ENCODE data around the gene NRCAM.

DNA sequence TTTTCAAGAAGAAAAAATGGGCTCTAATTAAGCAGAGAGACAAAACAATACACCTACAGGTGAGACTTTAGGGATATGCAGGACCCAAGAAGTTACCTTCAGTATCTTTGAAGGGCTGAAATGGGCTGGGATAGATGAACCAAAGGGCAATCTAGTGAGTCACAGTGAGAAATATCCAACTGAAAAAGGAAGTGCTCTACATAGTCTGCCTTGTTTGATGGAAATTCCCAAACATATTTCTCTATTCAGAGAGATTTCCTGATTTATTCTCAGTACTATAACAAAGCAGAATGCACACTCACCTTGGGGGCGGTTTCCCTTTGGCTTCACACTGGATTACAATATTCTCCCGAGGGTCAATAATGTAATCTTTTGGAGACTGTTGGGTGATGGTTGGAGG, 222.0 kb downstream of the NRCAM start:
- TF ChIP-seq, protein P1, sequence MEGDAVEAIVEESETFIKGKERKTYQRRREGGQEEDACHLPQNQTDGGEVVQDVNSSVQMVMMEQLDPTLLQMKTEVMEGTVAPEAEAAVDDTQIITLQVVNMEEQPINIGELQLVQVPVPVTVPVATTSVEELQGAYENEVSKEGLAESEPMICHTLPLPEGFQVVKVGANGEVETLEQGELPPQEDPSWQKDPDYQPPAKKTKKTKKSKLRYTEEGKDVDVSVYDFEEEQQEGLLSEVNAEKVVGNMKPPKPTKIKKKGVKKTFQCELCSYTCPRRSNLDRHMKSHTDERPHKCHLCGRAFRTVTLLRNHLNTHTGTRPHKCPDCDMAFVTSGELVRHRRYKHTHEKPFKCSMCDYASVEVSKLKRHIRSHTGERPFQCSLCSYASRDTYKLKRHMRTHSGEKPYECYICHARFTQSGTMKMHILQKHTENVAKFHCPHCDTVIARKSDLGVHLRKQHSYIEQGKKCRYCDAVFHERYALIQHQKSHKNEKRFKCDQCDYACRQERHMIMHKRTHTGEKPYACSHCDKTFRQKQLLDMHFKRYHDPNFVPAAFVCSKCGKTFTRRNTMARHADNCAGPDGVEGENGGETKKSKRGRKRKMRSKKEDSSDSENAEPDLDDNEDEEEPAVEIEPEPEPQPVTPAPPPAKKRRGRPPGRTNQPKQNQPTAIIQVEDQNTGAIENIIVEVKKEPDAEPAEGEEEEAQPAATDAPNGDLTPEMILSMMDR (IDR thresholded peaks at IDR 0.05; ENCODE audit: low read depth, low read length, missing input control), result no peak
- TF ChIP-seq GABPA (IDR thresholded peaks at IDR 0.05 in 1 of 2, conservative IDR thresholded peaks at IDR 0.05 in 1 of 2) (no peak), EGR1 (IDR thresholded peaks at IDR 0.05; ENCODE audit: low read depth in 2 of 2) (no peak), RAD21 (IDR thresholded peaks at IDR 0.05) (no peak), YY1 (IDR thresholded peaks at IDR 0.05) (no peak), JUND (IDR thresholded peaks at IDR 0.05) (no peak), TAF1 (conservative IDR thresholded peaks at IDR 0.05) (no peak), REST (IDR thresholded peaks at IDR 0.05) (no peak), FOXA1 (IDR thresholded peaks at IDR 0.05) (no peak), ZBTB33 (IDR thresholded peaks at IDR 0.05) (no peak), HNF4G (IDR thresholded peaks at IDR 0.05) (no peak), SP1 (IDR thresholded peaks at IDR 0.05) (no peak)
- TF ChIP-seq, protein P2, sequence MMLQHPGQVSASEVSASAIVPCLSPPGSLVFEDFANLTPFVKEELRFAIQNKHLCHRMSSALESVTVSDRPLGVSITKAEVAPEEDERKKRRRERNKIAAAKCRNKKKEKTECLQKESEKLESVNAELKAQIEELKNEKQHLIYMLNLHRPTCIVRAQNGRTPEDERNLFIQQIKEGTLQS (IDR thresholded peaks at IDR 0.05), result no peak
- TF ChIP-seq, protein P3, sequence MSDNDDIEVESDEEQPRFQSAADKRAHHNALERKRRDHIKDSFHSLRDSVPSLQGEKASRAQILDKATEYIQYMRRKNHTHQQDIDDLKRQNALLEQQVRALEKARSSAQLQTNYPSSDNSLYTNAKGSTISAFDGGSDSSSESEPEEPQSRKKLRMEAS (IDR thresholded peaks at IDR 0.05), result no peak

Data from liver (tissue), 3 donors.